T-helper 17 cell (primary cell): ENCODE measurements around the gene CHMP4A. TPM values are rescaled to one million over a fixed set of nuclear protein-coding genes. Genes with fewer than 3 reads are reported as not detected.

Experiments
- ATAC-seq: fragments of 150-1000 bp; cut with Tn5 transposase; 2 replicates; pipeline ENCODE4 v1.10.0; 2021; ENCODE audit warnings: mild to moderate bottlenecking, moderate library complexity
- DNase-seq, 3 donors: peaks; one replicate each; pipeline versions ENCODE4 v3.0.0 to v3.0.0-alpha.2; 2020 to 2021
- H3K9me3 ChIP-seq: one replicate; pipeline ENCODE4 v1.7.0; 2013; ENCODE audit warnings: low read length, mild to moderate bottlenecking; ENCODE audit not compliant: control insufficient read depth, poor library complexity, severe bottlenecking
- H3K27ac Mint-ChIP-seq: one replicate; pipeline ENCODE4 v1.8.0; 2022; ENCODE audit warnings: mild to moderate bottlenecking, moderate library complexity, mixed read lengths
- H3K27me3 Mint-ChIP-seq: one replicate; pipeline ENCODE4 v1.8.0; 2022; ENCODE audit warnings: mixed read lengths
- H3K36me3 Mint-ChIP-seq: one replicate; pipeline ENCODE4 v1.8.0; 2022; ENCODE audit warnings: low read depth, mixed read lengths
- H3K4me1 Mint-ChIP-seq: one replicate; pipeline ENCODE4 v1.8.0; 2022; ENCODE audit warnings: mild to moderate bottlenecking, mixed read lengths
- H3K4me3 Mint-ChIP-seq: one replicate; pipeline ENCODE4 v1.8.0; 2022; ENCODE audit warnings: mild to moderate bottlenecking, moderate library complexity, mixed read lengths
- total RNA-seq, 4 donors: library from RNA in 2 of 4; stranded (reverse) in 2 of 4; gene quantifications; one replicate each; pipeline ENCODE4 v1.2.3 and lab custom pipeline; 2022 to 2026

Gene CHMP4A
- total RNA-seq, 2 donors from 2014 or later, result 69.9 to 77.2 TPM

- DNase-seq, result no peak
- H3K9me3 ChIP-seq, result no peaks in the 10 kb centered on the region
- Mint-ChIP-seq H3K4me1 (peaks cover 31% of the 10 kb centered on the region), H3K36me3 (peaks cover 3% of the 10 kb centered on the region), H3K27ac (peak overlapping the region; percentile 82), H3K27me3 (no peaks in the 10 kb centered on the region), H3K4me3 (no peak overlapping the region)
- no peak for ATAC-seq
These were observed 20.4 kb downstream of the CHMP4A start for GRCh38 chr14:24192933-24193332.

- no peak overlapping the region for H3K27ac Mint-ChIP-seq
- H3K36me3 Mint-ChIP-seq, result peaks cover 3% of the 10 kb centered on the region
- H3K9me3 ChIP-seq, result no peaks in the 10 kb centered on the region
- H3K4me1 Mint-ChIP-seq, result peaks cover 31% of the 10 kb centered on the region
- H3K27me3 Mint-ChIP-seq, result no peaks in the 10 kb centered on the region
- ATAC-seq, result no peak
- no peak for DNase-seq
- no peak overlapping the region for H3K4me3 Mint-ChIP-seq
These were observed 22.9 kb downstream of the CHMP4A start for GRCh38 chr14:24190416-24190815.

- no peaks in the 10 kb centered on the region for H3K9me3 ChIP-seq
- Mint-ChIP-seq H3K27ac (peak overlapping the region; percentile 97), H3K4me1 (peaks cover 26% of the 10 kb centered on the region), H3K36me3 (peaks cover 3% of the 10 kb centered on the region), H3K4me3 (no peak overlapping the region), H3K27me3 (no peaks in the 10 kb centered on the region)
- no peak for ATAC-seq
- no peak for DNase-seq
These were observed 23.8 kb downstream of the CHMP4A start for GRCh38 chr14:24189460-24189859.

GRCh38 chr14:24189059-24189375 lies 24.3 kb downstream of the CHMP4A start:
- Mint-ChIP-seq H3K4me1 (peaks cover 22% of the 10 kb centered on the region), H3K36me3 (peaks cover 3% of the 10 kb centered on the region), H3K27me3 (no peaks in the 10 kb centered on the region), H3K4me3 (peak overlapping the region; percentile 93), H3K27ac (peak overlapping the region; percentile 97)
- no peaks in the 10 kb centered on the region for H3K9me3 ChIP-seq
- ATAC-seq (no peak), DNase-seq (no peak)

GRCh38 chr14:24188251-24189058 lies 24.8 kb downstream of the CHMP4A start, which contains the start of gene IPO4:
TSS of gene IPO4 (minus strand) at chr14:24188816. CDS start at chr14:24188787, 29 bp downstream.
- Mint-ChIP-seq H3K27me3 (no peaks in the 10 kb centered on the region), H3K36me3 (peaks cover 3% of the 10 kb centered on the region), H3K4me1 (peaks cover 22% of the 10 kb centered on the region), H3K4me3 (peak within 1 kb of the TSS; percentile 93), H3K27ac (peak within 1 kb of the TSS; percentile 97)
- H3K9me3 ChIP-seq, result no peaks in the 10 kb centered on the region
- peak; percentile 93 for ATAC-seq
- DNase-seq, result peak; percentile 86 to 92 (median 88)

- Mint-ChIP-seq H3K4me3 (peak overlapping the region; percentile 93), H3K36me3 (peaks cover 2% of the 10 kb centered on the region), H3K27me3 (no peaks in the 10 kb centered on the region), H3K4me1 (peaks cover 25% of the 10 kb centered on the region), H3K27ac (peak overlapping the region; percentile 97)
- H3K9me3 ChIP-seq, result no peaks in the 10 kb centered on the region
- DNase-seq, result no peak
- ATAC-seq, result no peak
These were observed 25.8 kb downstream of the CHMP4A start for GRCh38 chr14:24187539-24187915.

GRCh38 chr14:24186831-24187538 lies 26.3 kb downstream of the CHMP4A start:
- H3K27ac Mint-ChIP-seq, result peak overlapping the region; percentile 97
- H3K4me1 Mint-ChIP-seq, result peaks cover 24% of the 10 kb centered on the region
- H3K9me3 ChIP-seq, result no peaks in the 10 kb centered on the region
- DNase-seq, result no peak
- ATAC-seq, result no peak
- H3K4me3 Mint-ChIP-seq, result peak overlapping the region; percentile 82
- no peaks in the 10 kb centered on the region for H3K27me3 Mint-ChIP-seq
- H3K36me3 Mint-ChIP-seq, result no peaks in the 10 kb centered on the region

- Mint-ChIP-seq H3K4me1 (peaks cover 27% of the 10 kb centered on the region), H3K27ac (no peak overlapping the region), H3K27me3 (no peaks in the 10 kb centered on the region), H3K4me3 (no peak overlapping the region), H3K36me3 (peaks cover 2% of the 10 kb centered on the region)
- DNase-seq, result no peak
- H3K9me3 ChIP-seq, result no peaks in the 10 kb centered on the region
- ATAC-seq, result no peak
These were observed 27.5 kb downstream of the CHMP4A start for GRCh38 chr14:24185741-24186140.

GRCh38 chr14:24185026-24185425 lies 28.3 kb downstream of the CHMP4A start:
- H3K4me3 Mint-ChIP-seq, result no peak overlapping the region
- peaks cover 28% of the 10 kb centered on the region for H3K4me1 Mint-ChIP-seq
- H3K9me3 ChIP-seq, result no peaks in the 10 kb centered on the region
- DNase-seq (no peak), ATAC-seq (no peak)
- peaks cover 2% of the 10 kb centered on the region for H3K36me3 Mint-ChIP-seq
- no peaks in the 10 kb centered on the region for H3K27me3 Mint-ChIP-seq
- H3K27ac Mint-ChIP-seq, result no peak overlapping the region

- DNase-seq (no peak), ATAC-seq (no peak)
- peaks cover 2% of the 10 kb centered on the region for H3K36me3 Mint-ChIP-seq
- peaks cover 26% of the 10 kb centered on the region for H3K4me1 Mint-ChIP-seq
- H3K4me3 Mint-ChIP-seq, result no peak overlapping the region
- no peak overlapping the region for H3K27ac Mint-ChIP-seq
- no peaks in the 10 kb centered on the region for H3K9me3 ChIP-seq
- no peaks in the 10 kb centered on the region for H3K27me3 Mint-ChIP-seq
These were observed 29.0 kb downstream of the CHMP4A start for GRCh38 chr14:24184104-24184970.

- no peaks in the 10 kb centered on the region for H3K9me3 ChIP-seq
- Mint-ChIP-seq H3K4me3 (no peak overlapping the region), H3K4me1 (peaks cover 23% of the 10 kb centered on the region), H3K36me3 (peaks cover 2% of the 10 kb centered on the region), H3K27me3 (no peaks in the 10 kb centered on the region), H3K27ac (peak overlapping the region; percentile 80)
- DNase-seq (no peak), ATAC-seq (no peak)
These were observed 30.2 kb downstream of the CHMP4A start for GRCh38 chr14:24183014-24183481.

- Mint-ChIP-seq H3K36me3 (peaks cover 2% of the 10 kb centered on the region), H3K4me3 (peak overlapping the region; percentile 12), H3K27ac (peak overlapping the region; percentile 80), H3K27me3 (no peaks in the 10 kb centered on the region), H3K4me1 (peaks cover 18% of the 10 kb centered on the region)
- no peak for ATAC-seq
- H3K9me3 ChIP-seq, result no peaks in the 10 kb centered on the region
- DNase-seq, result no peak
These were observed 31.0 kb downstream of the CHMP4A start for GRCh38 chr14:24182110-24182882.
